Measurements from ENCODE around the gene ASS1. TPM values are rescaled to one million over a fixed set of nuclear protein-coding genes. Genes with fewer than 3 reads are reported as not detected.
A peak's percentile ranks its signal among the peaks of the same experiment; 100 is the strongest.
"Not testable (repeated sequence)": the region's sequence is repeated elsewhere in the genome, so short reads cannot be mapped to it uniquely, and the experiment has no call there.

The ASS1 gene
- polyA plus RNA-seq = not detected

- Mint-ChIP-seq H3K9me3 (peaks cover 2 to 9% (median 6%) of the 10 kb centered on the region in 3 donors), H3K27ac (no peak within 1 kb of the TSS), H3K36me3 (peaks cover 2% of the 10 kb centered on the region), H3K4me3 (peak within 1 kb of the TSS; percentile 26 to 79 (median 58)), H3K4me1 (no peaks in the 10 kb centered on the region), H3K27me3 (peaks cover 28% of the 10 kb centered on the region)
These were observed at the start of gene ASS1 for GRCh38 chr9:130444565-130445221. ASS1 (plus strand) TSS chr9:130444961; CDS start chr9:130452229, 7,268 bp downstream.

- H3K27me3 Mint-ChIP-seq = peaks cover 6% of the 10 kb centered on the region
- H3K27ac Mint-ChIP-seq = no peak overlapping the region
- H3K9me3 Mint-ChIP-seq = peaks cover 0 to 5% (median 3%) of the 10 kb centered on the region in 3 donors
- no peak overlapping the region for H3K4me3 Mint-ChIP-seq
- H3K36me3 Mint-ChIP-seq = no peaks in the 10 kb centered on the region
- peaks cover 0 to 1% (median 0%) of the 10 kb centered on the region in 3 donors for H3K4me1 Mint-ChIP-seq
These were observed 48.8 kb upstream of the ASS1 start for GRCh38 chr9:130395810-130396435.

GRCh38 chr9:130396581-130396980 lies 48.2 kb upstream of the ASS1 start:
- Mint-ChIP-seq H3K27ac (no peak overlapping the region), H3K36me3 (no peaks in the 10 kb centered on the region), H3K4me1 (peaks cover 0 to 1% (median 0%) of the 10 kb centered on the region in 3 donors), H3K4me3 (no peak overlapping the region), H3K27me3 (peaks cover 6% of the 10 kb centered on the region), H3K9me3 (peaks cover 0 to 5% (median 3%) of the 10 kb centered on the region in 3 donors)

GRCh38 chr9:130398487-130399240 lies 46.1 kb upstream of the ASS1 start:
- Mint-ChIP-seq H3K36me3 (no peaks in the 10 kb centered on the region), H3K9me3 (peaks cover 0 to 5% (median 3%) of the 10 kb centered on the region in 3 donors), H3K27me3 (peaks cover 3% of the 10 kb centered on the region), H3K4me1 (peaks cover 0 to 1% (median 0%) of the 10 kb centered on the region in 3 donors), H3K27ac (no peak overlapping the region), H3K4me3 (no peak overlapping the region)

GRCh38 chr9:130399768-130400167 lies 45.0 kb upstream of the ASS1 start:
- Mint-ChIP-seq H3K9me3 (peaks cover 0 to 5% (median 3%) of the 10 kb centered on the region in 3 donors), H3K4me1 (peaks cover 0 to 1% (median 0%) of the 10 kb centered on the region in 3 donors), H3K36me3 (no peaks in the 10 kb centered on the region), H3K27me3 (peaks cover 3% of the 10 kb centered on the region), H3K4me3 (no peak overlapping the region), H3K27ac (no peak overlapping the region)

GRCh38 chr9:130400870-130401269 lies 43.9 kb upstream of the ASS1 start:
- Mint-ChIP-seq H3K36me3 (no peaks in the 10 kb centered on the region), H3K4me3 (no peak overlapping the region), H3K27me3 (peaks cover 3% of the 10 kb centered on the region), H3K27ac (no peak overlapping the region), H3K9me3 (peaks cover 0 to 5% (median 3%) of the 10 kb centered on the region in 3 donors), H3K4me1 (peaks cover 0 to 1% (median 0%) of the 10 kb centered on the region in 3 donors)

- not testable (repeated sequence) for H3K27ac Mint-ChIP-seq
These were observed 43.0 kb upstream of the ASS1 start for GRCh38 chr9:130401742-130402141.

GRCh38 chr9:130402243-130402642 lies 42.5 kb upstream of the ASS1 start:
- H3K36me3 Mint-ChIP-seq = no peaks in the 10 kb centered on the region
- H3K4me3 Mint-ChIP-seq = no peak overlapping the region
- H3K27me3 Mint-ChIP-seq = peaks cover 3% of the 10 kb centered on the region
- H3K4me1 Mint-ChIP-seq = peaks cover 0 to 1% (median 0%) of the 10 kb centered on the region in 3 donors
- peak overlapping the region in 1 of 3 donors; percentile 43 for H3K27ac Mint-ChIP-seq
- no peaks in the 10 kb centered on the region for H3K9me3 Mint-ChIP-seq

More at GRCh38 chr9:130401742-130402141, 43.0 kb upstream of the ASS1 start:
- H3K27me3 Mint-ChIP-seq, H3K4me3 Mint-ChIP-seq, H3K9me3 Mint-ChIP-seq, H3K4me1 Mint-ChIP-seq, H3K36me3 Mint-ChIP-seq: not testable (repeated sequence)

- H3K4me1 Mint-ChIP-seq = peaks cover 0 to 1% (median 0%) of the 10 kb centered on the region in 3 donors
- H3K27me3 Mint-ChIP-seq = peaks cover 3% of the 10 kb centered on the region
- H3K36me3 Mint-ChIP-seq = no peaks in the 10 kb centered on the region
- H3K9me3 Mint-ChIP-seq = no peaks in the 10 kb centered on the region
- no peak overlapping the region for H3K4me3 Mint-ChIP-seq
- H3K27ac Mint-ChIP-seq = peak overlapping the region in 1 of 3 donors; percentile 43
These were observed 41.9 kb upstream of the ASS1 start for GRCh38 chr9:130402645-130403440.

GRCh38 chr9:130405657-130406257 lies 39.0 kb upstream of the ASS1 start:
- H3K27me3 Mint-ChIP-seq = peaks cover 2% of the 10 kb centered on the region
- no peaks in the 10 kb centered on the region for H3K36me3 Mint-ChIP-seq
- no peak overlapping the region for H3K27ac Mint-ChIP-seq
- H3K4me1 Mint-ChIP-seq = no peaks in the 10 kb centered on the region
- H3K9me3 Mint-ChIP-seq = peaks cover 0 to 4% (median 0%) of the 10 kb centered on the region in 3 donors
- H3K4me3 Mint-ChIP-seq = no peak overlapping the region

GRCh38 chr9:130406278-130406895 lies 38.4 kb upstream of the ASS1 start:
- H3K27me3 Mint-ChIP-seq = peaks cover 2% of the 10 kb centered on the region
- no peaks in the 10 kb centered on the region for H3K4me1 Mint-ChIP-seq
- peaks cover 0 to 4% (median 0%) of the 10 kb centered on the region in 3 donors for H3K9me3 Mint-ChIP-seq
- no peak overlapping the region for H3K27ac Mint-ChIP-seq
- H3K36me3 Mint-ChIP-seq = no peaks in the 10 kb centered on the region
- no peak overlapping the region for H3K4me3 Mint-ChIP-seq

GRCh38 chr9:130407916-130408663 lies 36.7 kb upstream of the ASS1 start:
- Mint-ChIP-seq H3K36me3 (no peaks in the 10 kb centered on the region), H3K27ac (no peak overlapping the region), H3K4me1 (no peaks in the 10 kb centered on the region), H3K9me3 (peaks cover 0 to 4% (median 0%) of the 10 kb centered on the region in 3 donors), H3K27me3 (peaks cover under 1% of the 10 kb centered on the region), H3K4me3 (no peak overlapping the region)

GRCh38 chr9:130408669-130409068 lies 36.1 kb upstream of the ASS1 start:
- H3K27ac Mint-ChIP-seq = no peak overlapping the region
- no peaks in the 10 kb centered on the region for H3K36me3 Mint-ChIP-seq
- H3K27me3 Mint-ChIP-seq = peaks cover 2% of the 10 kb centered on the region

More at GRCh38 chr9:130408669-130409068, 36.1 kb upstream of the ASS1 start:
- H3K4me1 Mint-ChIP-seq = no peaks in the 10 kb centered on the region
- no peak overlapping the region for H3K4me3 Mint-ChIP-seq
- H3K9me3 Mint-ChIP-seq = peaks cover 0 to 4% (median 0%) of the 10 kb centered on the region in 3 donors
